AG04450 (cell line): Measurements from ENCODE around the gene AP2A2. TPM values are rescaled to one million over a fixed set of nuclear protein-coding genes. Genes with fewer than 3 reads are reported as not detected.

Experiments used
- CTCF ChIA-PET: fragments of 300-600, 350-600 bp; formaldehyde crosslinking; extraction: SDS; loops from one replicate; lab custom pipeline; 2022; ENCODE audit warnings: antibody characterized with exemption, inconsistent platforms; lab: Charles Lee
- POLR2A ChIA-PET: fragments of 350-600 bp; formaldehyde crosslinking; extraction: SDS; loops from one replicate; lab custom pipeline; 2021; ENCODE audit warnings: antibody characterized with exemption, inconsistent platforms; lab: Yijun Ruan, JAX
- DNase-seq: peaks from one replicate; pipeline ENCODE4 v3.0.0-alpha.2; 2011; ENCODE audit warnings: low read depth, low spot score
- H3K27ac ChIP-seq: one replicate; pipeline ENCODE4 v1.5.1; 2012; ENCODE audit warnings: low read depth, low read length, control low read depth
- H3K27me3 ChIP-seq: one replicate; pipeline ENCODE4 v1.6.0; 2012; ENCODE audit warnings: low read length; ENCODE audit not compliant: control insufficient read depth, insufficient read depth
- H3K4me3 ChIP-seq: 2 replicates; pipeline ENCODE4 v1.5.1; 2011; ENCODE audit warnings: mild to moderate bottlenecking, low read depth, low read length, control low read depth
- H3K9me3 ChIP-seq: 2 replicates; pipeline ENCODE4 v1.5.1; 2012; ENCODE audit warnings: low read length; ENCODE audit not compliant: control insufficient read depth, insufficient read depth
- polyA plus RNA-seq: library from polyadenylated mRNA; depleted of rRNA; stranded (reverse); fragments of >200 nt; gene quantifications from 2 replicates; pipeline ENCODE4 v1.2.3, GENCODE V29; 2011
- TF ChIP-seq, protein P1 (sequence below): IDR thresholded peaks from 2 replicates; pipeline ENCODE4 v1.5.1; 2011; ENCODE audit warnings: low read depth, low read length, control low read depth, inconsistent platforms

Gene AP2A2
- polyA plus RNA-seq, 1 experiment = 54.2 TPM

DNA sequence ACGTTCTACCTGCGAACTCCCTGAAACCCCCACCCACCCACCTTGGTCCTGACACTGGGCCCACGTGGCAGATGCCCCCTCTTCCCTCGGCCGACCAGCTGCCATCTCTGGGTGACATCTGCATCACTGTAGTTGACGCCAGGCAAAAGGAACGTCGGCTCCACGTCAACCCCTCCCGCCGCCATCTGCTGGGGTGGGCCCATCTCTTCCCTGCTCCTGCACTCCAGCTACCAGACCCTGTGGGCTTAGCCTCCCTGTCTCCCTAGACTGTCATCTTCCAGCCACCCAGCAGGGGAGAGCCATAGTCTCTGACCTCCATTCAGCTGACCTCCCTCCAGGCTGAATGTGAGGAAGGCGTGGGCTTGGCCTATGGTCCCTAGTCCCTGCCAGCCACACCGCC lies 36.4 kb upstream of the AP2A2 start:
- Histone ChIP-seq H3K9me3 (no peaks in the 10 kb centered on the region), H3K4me3 (no peak overlapping the region), H3K27me3 (no peaks in the 10 kb centered on the region), H3K27ac (no peak overlapping the region)
- POLR2A ChIA-PET = no interaction called here
- CTCF ChIA-PET = no interaction called here
- TF ChIP-seq, protein P1, sequence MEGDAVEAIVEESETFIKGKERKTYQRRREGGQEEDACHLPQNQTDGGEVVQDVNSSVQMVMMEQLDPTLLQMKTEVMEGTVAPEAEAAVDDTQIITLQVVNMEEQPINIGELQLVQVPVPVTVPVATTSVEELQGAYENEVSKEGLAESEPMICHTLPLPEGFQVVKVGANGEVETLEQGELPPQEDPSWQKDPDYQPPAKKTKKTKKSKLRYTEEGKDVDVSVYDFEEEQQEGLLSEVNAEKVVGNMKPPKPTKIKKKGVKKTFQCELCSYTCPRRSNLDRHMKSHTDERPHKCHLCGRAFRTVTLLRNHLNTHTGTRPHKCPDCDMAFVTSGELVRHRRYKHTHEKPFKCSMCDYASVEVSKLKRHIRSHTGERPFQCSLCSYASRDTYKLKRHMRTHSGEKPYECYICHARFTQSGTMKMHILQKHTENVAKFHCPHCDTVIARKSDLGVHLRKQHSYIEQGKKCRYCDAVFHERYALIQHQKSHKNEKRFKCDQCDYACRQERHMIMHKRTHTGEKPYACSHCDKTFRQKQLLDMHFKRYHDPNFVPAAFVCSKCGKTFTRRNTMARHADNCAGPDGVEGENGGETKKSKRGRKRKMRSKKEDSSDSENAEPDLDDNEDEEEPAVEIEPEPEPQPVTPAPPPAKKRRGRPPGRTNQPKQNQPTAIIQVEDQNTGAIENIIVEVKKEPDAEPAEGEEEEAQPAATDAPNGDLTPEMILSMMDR = no peak
- no peak for DNase-seq

DNA sequence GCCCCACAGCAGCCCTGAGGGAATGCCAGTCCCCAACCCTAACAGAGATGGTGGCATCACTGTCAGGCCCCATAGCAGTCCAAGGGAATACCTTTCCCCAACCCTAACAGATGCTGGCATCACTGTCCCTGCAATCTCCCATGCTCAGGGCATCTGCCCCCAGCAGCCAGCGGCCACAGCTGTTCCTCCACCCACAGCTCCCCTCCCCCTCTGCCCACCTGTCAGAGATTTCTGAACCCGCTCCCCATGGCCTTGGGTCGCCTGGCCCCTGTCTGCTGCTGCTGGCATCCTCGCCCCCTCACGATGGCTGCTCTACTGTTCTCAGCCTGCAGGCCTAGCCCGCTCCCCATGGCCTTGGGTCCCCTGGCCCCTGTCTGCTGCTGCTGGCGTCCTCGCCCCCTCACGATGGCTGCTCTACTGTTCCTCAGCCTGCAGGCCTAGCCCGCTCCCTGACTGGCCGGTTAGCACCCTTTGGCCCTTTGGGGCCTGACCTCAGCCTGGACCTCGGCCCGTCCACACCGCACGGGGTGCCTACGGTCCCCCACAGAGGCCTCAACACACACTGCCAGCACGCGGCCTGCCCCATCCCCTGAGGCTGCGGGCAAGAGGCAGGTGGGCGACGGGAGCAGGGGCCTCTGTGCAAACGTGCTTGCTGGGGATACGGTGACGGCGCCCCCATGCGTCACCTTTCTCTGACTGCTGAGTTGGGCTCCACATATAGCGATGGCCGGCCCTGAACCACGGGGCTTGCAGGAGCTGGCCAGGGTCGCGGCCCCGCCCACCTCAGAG lies 35.8 kb upstream of the AP2A2 start:
- Histone ChIP-seq H3K27me3 (no peaks in the 10 kb centered on the region), H3K27ac (no peak overlapping the region), H3K4me3 (no peak overlapping the region), H3K9me3 (no peaks in the 10 kb centered on the region)
- ChIA-PET POLR2A (no interaction called here), CTCF (no interaction called here)
- TF ChIP-seq, protein P1 = no peak
- no peak for DNase-seq

DNA sequence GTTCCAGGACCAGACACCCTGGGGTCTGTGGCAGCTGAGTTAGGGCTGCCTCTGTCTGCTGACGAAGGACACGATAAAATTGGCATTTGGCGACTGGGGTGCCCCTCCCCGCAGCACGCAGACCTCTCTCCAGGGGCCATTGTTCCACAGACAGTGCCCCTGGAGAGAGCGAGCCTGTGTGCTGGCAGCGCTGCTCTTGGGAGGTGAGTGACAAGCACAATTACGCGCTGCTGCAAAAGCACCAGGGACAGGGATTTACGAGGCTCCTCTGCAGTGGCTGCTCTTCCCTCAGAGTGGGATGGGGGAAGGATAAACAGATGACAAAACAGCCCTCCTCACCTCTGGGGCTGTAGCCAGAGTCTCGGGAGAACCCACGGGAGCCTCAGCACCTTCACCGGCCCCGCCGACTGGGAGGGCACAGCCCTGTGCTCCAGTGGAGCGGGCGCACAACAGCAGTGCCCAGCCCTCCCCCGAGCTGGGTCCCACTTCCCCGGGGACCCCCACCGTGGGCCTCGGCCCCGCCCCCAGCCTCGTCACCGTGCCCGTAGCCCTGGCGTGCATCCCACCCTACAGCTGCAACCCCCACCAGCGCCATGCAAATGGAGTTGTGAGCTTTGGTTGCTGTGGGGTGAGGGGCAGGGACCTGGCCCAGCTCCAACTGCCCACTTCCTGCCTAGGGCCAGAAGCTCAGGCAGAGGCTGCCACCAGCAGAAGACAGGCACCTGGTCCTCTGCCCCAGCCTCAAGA lies 34.7 kb upstream of the AP2A2 start:
- CTCF ChIA-PET = no interaction called here
- Histone ChIP-seq H3K27me3 (no peaks in the 10 kb centered on the region), H3K9me3 (no peaks in the 10 kb centered on the region), H3K27ac (no peak overlapping the region), H3K4me3 (no peak overlapping the region)
- POLR2A ChIA-PET = interaction anchor here (0.7 to 1.3 kb wide), 2 partner anchors 40 to 429 kb away, joined by 3 to 11 read pairs; no protein-coding TSS in a partner anchor
- DNase-seq = no peak
- TF ChIP-seq, protein P1 = no peak

DNA sequence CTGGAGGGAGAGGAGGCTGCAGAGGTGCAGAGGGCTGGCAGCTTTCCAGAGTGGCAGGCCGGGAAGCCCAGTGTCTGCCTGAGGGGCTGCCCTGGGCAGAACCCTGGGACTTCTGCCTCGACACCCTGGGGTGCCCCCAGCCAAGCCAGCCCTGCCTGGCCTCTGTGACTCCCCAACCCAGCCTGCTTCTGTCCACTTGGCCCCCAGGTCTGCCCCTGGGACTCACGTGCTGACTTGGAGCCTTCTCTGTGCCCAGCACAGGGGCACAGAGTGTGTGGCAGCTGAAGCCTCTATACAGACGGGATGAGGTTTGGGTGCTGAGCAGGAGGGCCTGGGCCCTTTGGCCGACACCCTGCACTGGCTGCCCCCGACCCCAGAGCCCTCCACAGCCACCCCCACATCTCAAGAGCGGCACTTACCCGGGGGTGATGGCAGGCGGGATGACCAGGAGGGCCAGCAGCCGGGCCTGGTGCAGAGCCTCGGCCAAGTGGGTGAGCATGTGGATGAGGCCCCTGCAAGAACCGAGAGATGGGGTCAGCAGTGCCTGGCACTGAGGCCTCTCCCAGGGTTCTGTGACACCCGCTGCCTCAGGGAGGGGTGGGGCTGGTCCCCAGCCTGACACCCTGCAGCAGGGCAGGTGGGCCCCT lies 32.5 kb upstream of the AP2A2 start:
- DNase-seq = no peak
- Histone ChIP-seq H3K9me3 (no peaks in the 10 kb centered on the region), H3K27ac (no peak overlapping the region), H3K4me3 (no peak overlapping the region), H3K27me3 (no peaks in the 10 kb centered on the region)
- CTCF ChIA-PET = interaction anchor here (0.6 to 0.8 kb wide), 2 partner anchors 18 kb away, joined by 6 read pairs; no protein-coding TSS in a partner anchor
- POLR2A ChIA-PET = no interaction called here
- TF ChIP-seq, protein P1 = no peak
